ENCODE results near the gene FLT3LG. TPM values are rescaled to one million over a fixed set of nuclear protein-coding genes. Genes with fewer than 3 reads are reported as not detected.
"Not testable (repeated sequence)": the region's sequence is repeated elsewhere in the genome, so short reads cannot be mapped to it uniquely, and the experiment has no call there.

FLT3LG gene
- total RNA-seq, 1 donor from 2014 or later: 65.4 TPM

GRCh38 chr19:49442771-49443365, 31.1 kb upstream of the FLT3LG start:
- Mint-ChIP-seq H3K27ac (peak overlapping the region; percentile 88), H3K36me3 (ENCODE audit: low read depth) (peaks cover 7% of the 10 kb centered on the region), H3K27me3 (ENCODE audit: insufficient read depth) (peaks cover 44% of the 10 kb centered on the region), H3K4me1 (ENCODE audit: low read depth) (peaks cover 37% of the 10 kb centered on the region), H3K4me3 (peak overlapping the region; percentile 82), H3K9me3 (no peaks in the 10 kb centered on the region)
- intact Hi-C loops (cut with micrococcal nuclease): loop anchor here (1.0 to 10.0 kb wide), 12 partner anchors 8 to 974 kb away; partner anchors contain the start of genes AP2A1, CYTH2, DKKL1 and PIH1D1
- DNase-seq (ENCODE audit: low spot score): peak; percentile 67

DNA sequence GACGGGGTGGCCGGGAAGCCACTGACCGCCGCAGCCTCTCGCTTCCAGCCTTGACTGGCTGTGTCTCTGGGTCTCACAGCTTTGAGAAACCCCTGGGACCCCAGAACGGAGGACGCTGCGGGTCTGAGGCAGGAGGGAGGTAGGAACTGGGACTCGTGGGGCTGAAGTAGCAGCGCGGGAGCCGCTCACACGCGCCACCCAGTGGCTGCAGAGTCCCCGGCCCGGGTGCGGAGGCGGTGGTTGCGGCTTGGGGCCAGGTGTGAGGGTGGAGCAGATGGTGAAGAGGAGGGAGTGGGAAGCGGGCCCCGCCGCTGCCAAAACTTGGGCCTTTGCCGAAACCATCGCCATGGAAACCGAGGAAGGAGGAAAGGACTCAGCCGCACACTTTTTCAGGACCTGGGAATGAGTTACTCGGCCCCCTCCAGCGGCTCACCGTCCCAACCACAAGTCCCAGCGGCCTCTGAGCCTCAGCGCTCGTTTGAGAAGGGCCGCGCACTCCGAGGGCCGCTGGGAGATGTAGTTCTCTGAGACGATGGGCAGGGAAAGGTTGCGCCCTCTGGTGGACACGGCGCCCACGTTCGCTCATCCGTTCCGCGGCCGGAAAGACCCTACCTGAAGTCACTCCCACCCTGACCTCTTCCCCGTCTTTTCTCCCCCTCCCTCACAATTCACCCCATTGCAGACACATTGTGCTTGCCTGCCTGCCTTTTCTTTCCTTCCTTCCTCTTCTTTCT, 30.5 kb upstream of the FLT3LG start:
- Mint-ChIP-seq H3K27me3 (ENCODE audit: insufficient read depth) (peaks cover 37% of the 10 kb centered on the region), H3K9me3 (no peaks in the 10 kb centered on the region), H3K36me3 (ENCODE audit: low read depth) (peaks cover 13% of the 10 kb centered on the region), H3K4me3 (peak overlapping the region; percentile 82), H3K4me1 (ENCODE audit: low read depth) (peaks cover 42% of the 10 kb centered on the region), H3K27ac (peak overlapping the region; percentile 88)
- intact Hi-C loops (cut with micrococcal nuclease): loop anchor here (1.0 to 10.0 kb wide), 12 partner anchors 8 to 975 kb away; partner anchors contain the start of genes AP2A1, CYTH2, DKKL1 and PIH1D1
- peak; percentile 90 for DNase-seq (ENCODE audit: low spot score)

- Mint-ChIP-seq H3K36me3 (ENCODE audit: low read depth) (peaks cover 20% of the 10 kb centered on the region), H3K4me3 (peak overlapping the region; percentile 82), H3K27ac (peak overlapping the region; percentile 88), H3K27me3 (ENCODE audit: insufficient read depth) (peaks cover 31% of the 10 kb centered on the region), H3K4me1 (ENCODE audit: low read depth) (peaks cover 45% of the 10 kb centered on the region)
- intact Hi-C loops (cut with micrococcal nuclease): loop anchor here (5.0 to 10.0 kb wide), 3 partner anchors 37 to 323 kb away; partner anchors contain the start of gene AP2A1
- DNase-seq (ENCODE audit: low spot score); H3K9me3 Mint-ChIP-seq: not testable (repeated sequence)
Observed at GRCh38 chr19:49444100-49444700, 29.8 kb upstream of the FLT3LG start.

DNA sequence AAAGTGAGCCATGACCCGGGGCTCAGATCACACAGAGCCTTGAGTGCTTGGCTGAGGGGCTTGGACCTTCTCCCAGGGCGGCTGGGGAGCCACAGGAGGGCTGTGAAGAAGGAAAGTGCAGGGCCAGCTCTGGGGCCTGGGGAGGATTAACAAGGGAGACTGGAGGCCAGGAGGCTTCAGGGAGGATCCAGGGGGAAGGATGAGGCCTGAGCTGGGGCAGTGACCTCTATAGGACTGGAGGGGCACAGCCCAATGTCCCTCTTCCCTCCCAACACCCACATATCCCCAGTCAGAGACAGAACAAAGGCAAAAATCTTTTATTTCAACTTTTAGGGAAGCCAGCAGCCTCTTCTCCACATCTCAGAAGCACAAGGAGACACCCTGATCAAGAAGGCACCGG, 28.0 kb upstream of the FLT3LG start:
- intact Hi-C loops (cut with micrococcal nuclease): loop anchor here (10.0 kb wide), 1 partner anchor 181 kb away; no protein-coding TSS in a partner anchor
- Mint-ChIP-seq H3K9me3 (no peaks in the 10 kb centered on the region), H3K27me3 (ENCODE audit: insufficient read depth) (peaks cover 14% of the 10 kb centered on the region), H3K4me3 (no peak overlapping the region), H3K27ac (peak overlapping the region; percentile 55), H3K36me3 (ENCODE audit: low read depth) (peaks cover 31% of the 10 kb centered on the region), H3K4me1 (ENCODE audit: low read depth) (peaks cover 53% of the 10 kb centered on the region)
- DNase-seq (ENCODE audit: low spot score): no peak

GRCh38 chr19:49447485-49448431, 26.3 kb upstream of the FLT3LG start:
- Mint-ChIP-seq H3K27ac (no peak overlapping the region), H3K36me3 (ENCODE audit: low read depth) (peaks cover 36% of the 10 kb centered on the region), H3K4me3 (no peak overlapping the region), H3K4me1 (ENCODE audit: low read depth) (peaks cover 48% of the 10 kb centered on the region), H3K9me3 (no peaks in the 10 kb centered on the region), H3K27me3 (ENCODE audit: insufficient read depth) (peaks cover under 1% of the 10 kb centered on the region)
- intact Hi-C loops (cut with micrococcal nuclease): loop anchor here (10.0 kb wide), 1 partner anchor 183 kb away; no protein-coding TSS in a partner anchor
- no peak for DNase-seq (ENCODE audit: low spot score)

DNA sequence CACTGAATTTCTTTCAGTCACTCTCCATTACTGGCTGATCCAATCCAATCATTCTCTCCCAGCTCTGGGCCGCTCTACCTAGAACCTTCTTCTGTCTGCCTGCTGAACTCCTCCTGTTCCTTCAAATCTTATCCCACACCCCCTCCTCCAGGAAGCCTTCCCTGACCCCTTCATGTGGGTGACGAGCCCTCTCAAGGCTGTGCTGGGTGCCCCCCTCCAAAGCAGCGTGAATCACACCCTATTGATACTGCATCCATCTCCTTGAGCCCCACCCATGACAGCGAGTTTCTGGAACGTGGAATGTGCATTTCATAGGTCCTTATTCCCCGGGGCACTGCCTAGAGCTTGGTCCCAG, 25.6 kb upstream of the FLT3LG start:
- Mint-ChIP-seq H3K27me3 (ENCODE audit: insufficient read depth) (no peaks in the 10 kb centered on the region), H3K9me3 (no peaks in the 10 kb centered on the region), H3K36me3 (ENCODE audit: low read depth) (peaks cover 36% of the 10 kb centered on the region), H3K4me3 (peak overlapping the region; percentile 27), H3K27ac (no peak overlapping the region), H3K4me1 (ENCODE audit: low read depth) (peaks cover 51% of the 10 kb centered on the region)
- no peak for DNase-seq (ENCODE audit: low spot score)
- intact Hi-C loops (cut with micrococcal nuclease): loop anchor here (10.0 kb wide), 1 partner anchor 184 kb away; no protein-coding TSS in a partner anchor

DNA sequence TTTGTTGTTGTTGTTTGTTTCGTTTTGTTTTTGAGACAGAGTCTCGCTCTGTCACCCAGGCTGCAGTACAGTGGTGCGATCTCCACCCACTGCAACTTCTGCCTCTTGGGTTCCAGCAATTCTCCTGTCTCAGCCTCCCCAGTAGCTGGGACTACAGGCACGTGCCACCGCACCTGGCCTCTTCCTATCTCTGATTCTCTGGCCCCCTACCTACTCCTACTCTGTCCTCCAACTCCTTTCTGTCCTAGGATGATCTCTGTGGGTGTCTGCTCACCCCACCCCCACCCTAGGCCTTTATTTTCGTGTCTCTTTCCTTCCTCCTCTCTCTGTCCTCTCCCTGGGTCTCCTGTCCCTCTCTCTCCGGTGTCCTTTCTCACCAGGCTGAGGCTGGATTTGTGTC, 23.6 kb upstream of the FLT3LG start:
- peak overlapping the region; percentile 65 for H3K27ac Mint-ChIP-seq
- H3K36me3 Mint-ChIP-seq (ENCODE audit: low read depth): peaks cover 36% of the 10 kb centered on the region
- intact Hi-C loops (cut with micrococcal nuclease): loop anchor here (2.0 to 10.0 kb wide), 2 partner anchors 226 to 576 kb away; partner anchors contain the start of genes PPP1R15A and PRMT1
- no peaks in the 10 kb centered on the region for H3K27me3 Mint-ChIP-seq (ENCODE audit: insufficient read depth)
- peaks cover 46% of the 10 kb centered on the region for H3K4me1 Mint-ChIP-seq (ENCODE audit: low read depth)
- DNase-seq (ENCODE audit: low spot score): no peak
- no peaks in the 10 kb centered on the region for H3K9me3 Mint-ChIP-seq
- peak overlapping the region; percentile 96 for H3K4me3 Mint-ChIP-seq

DNA sequence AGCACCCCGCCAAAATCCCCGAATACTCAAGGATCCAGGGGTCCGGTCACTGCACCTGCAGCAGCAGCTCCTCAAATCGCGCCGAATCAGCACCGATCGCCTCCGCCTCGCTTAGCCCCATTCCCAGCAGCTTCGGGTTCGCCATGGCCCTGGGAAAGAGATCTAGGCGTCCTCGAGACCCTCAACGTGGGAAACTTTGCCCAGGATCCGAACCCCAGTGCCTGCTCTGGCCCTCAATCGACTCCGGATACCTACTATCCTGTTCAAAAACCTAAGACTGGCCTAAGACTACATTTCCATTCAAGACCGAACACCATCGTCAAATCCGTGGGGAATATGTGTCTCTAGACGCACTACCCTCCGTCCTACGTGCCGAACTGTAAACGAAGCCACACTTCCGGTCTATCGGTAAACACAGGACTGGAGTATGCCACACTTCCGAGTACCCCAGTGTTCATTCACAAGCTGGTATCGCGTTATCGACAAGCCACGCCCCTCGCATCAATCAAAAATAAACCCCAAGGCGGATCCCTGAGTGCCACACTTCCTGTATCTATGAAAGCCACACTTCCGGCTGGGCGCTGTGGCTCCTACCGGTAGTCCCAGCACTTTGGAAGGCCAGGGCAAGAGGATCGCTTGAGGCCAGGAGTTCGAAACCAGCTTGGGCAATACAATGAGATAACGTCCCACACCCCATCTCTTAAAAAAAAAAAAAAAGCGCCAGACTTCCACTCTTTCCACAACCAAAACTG, 22.4 kb upstream of the FLT3LG start, which contains the start of gene PIH1D1:
Gene PIH1D1 (minus strand): TSS at position 385 of the 752 bp plus-strand sequence. CDS start 240 bp downstream, at position 145.
- Mint-ChIP-seq H3K4me1 (ENCODE audit: low read depth) (peaks cover 55% of the 10 kb centered on the region), H3K27ac (peak within 1 kb of the TSS; percentile 99), H3K4me3 (peak within 1 kb of the TSS; percentile 96), H3K27me3 (ENCODE audit: insufficient read depth) (no peaks in the 10 kb centered on the region), H3K36me3 (ENCODE audit: low read depth) (peaks cover 32% of the 10 kb centered on the region), H3K9me3 (no peaks in the 10 kb centered on the region)
- peak; percentile 94 for DNase-seq (ENCODE audit: low spot score)
- intact Hi-C loops (cut with micrococcal nuclease): loop anchor here (1.0 to 10.0 kb wide), 4 partner anchors 8 to 577 kb away; partner anchors contain the start of genes AKT1S1, PPP1R15A, PRMT1 and TBC1D17

GRCh38 chr19:49453013-49453756, 20.8 kb upstream of the FLT3LG start, which contains the start of gene ALDH16A1:
ALDH16A1 (plus strand) TSS chr19:49453225; CDS start chr19:49453332, 107 bp downstream.
- Mint-ChIP-seq H3K4me3 (peak within 1 kb of the TSS; percentile 96), H3K36me3 (ENCODE audit: low read depth) (peaks cover 29% of the 10 kb centered on the region), H3K9me3 (no peaks in the 10 kb centered on the region), H3K27ac (peak within 1 kb of the TSS; percentile 99), H3K27me3 (ENCODE audit: insufficient read depth) (no peaks in the 10 kb centered on the region), H3K4me1 (ENCODE audit: low read depth) (peaks cover 56% of the 10 kb centered on the region)
- intact Hi-C loops (cut with micrococcal nuclease): loop anchor here (1.0 to 10.0 kb wide), 8 partner anchors 16 to 578 kb away; partner anchors contain the start of genes AKT1S1, GYS1, PPP1R15A and RPL13A
- DNase-seq (ENCODE audit: low spot score): peak; percentile 97

GRCh38 chr19:49453757-49454240, 20.2 kb upstream of the FLT3LG start:
- no peak for DNase-seq (ENCODE audit: low spot score)
- Mint-ChIP-seq H3K27ac (peak overlapping the region; percentile 99), H3K27me3 (ENCODE audit: insufficient read depth) (no peaks in the 10 kb centered on the region), H3K9me3 (no peaks in the 10 kb centered on the region), H3K36me3 (ENCODE audit: low read depth) (peaks cover 23% of the 10 kb centered on the region), H3K4me1 (ENCODE audit: low read depth) (peaks cover 49% of the 10 kb centered on the region), H3K4me3 (peak overlapping the region; percentile 96)
- intact Hi-C loops (cut with micrococcal nuclease): loop anchor here (1.0 to 10.0 kb wide), 8 partner anchors 16 to 579 kb away; partner anchors contain the start of genes AKT1S1, GYS1, PPP1R15A and RPL13A

Data from activated T-helper 1 cell treated with anti-CD3 and anti-CD28 coated beads, Interleukin-12 subunit alpha, Interleukin-12 subunit beta, Interleukin-2, Interleukin-4 antibody, amounts not matched to agents 30 ng/mL and 10 ng/mL and 1 ng/mL, durations not matched to agents 14 hours and 24 hours and 36 hours (primary cell).